Mucosa of stomach (tissue), 1 donor: ENCODE measurements around the gene APOBEC3C.
A peak's percentile ranks its signal among the peaks of the same experiment; 100 is the strongest.

Experiments
- H3K27me3 ChIP-seq: one replicate; pipeline ENCODE4 v1.7.0; 2013; ENCODE audit warnings: mild to moderate bottlenecking, low read length; ENCODE audit not compliant: control insufficient read depth, insufficient read depth
- H3K36me3 ChIP-seq: one replicate; pipeline ENCODE4 v1.7.0; 2013; ENCODE audit warnings: low read length; ENCODE audit not compliant: control insufficient read depth, insufficient read depth
- H3K4me1 ChIP-seq: one replicate; pipeline ENCODE4 v1.7.0; 2013; ENCODE audit warnings: mild to moderate bottlenecking, low read length; ENCODE audit not compliant: control insufficient read depth, insufficient read depth
- H3K4me3 ChIP-seq: one replicate; pipeline ENCODE4 v1.7.0; 2013; ENCODE audit warnings: low read length
- H3K9ac ChIP-seq: one replicate; pipeline ENCODE4 v1.7.0; 2013; ENCODE audit warnings: mild to moderate bottlenecking, low read length, moderate library complexity
- H3K9me3 ChIP-seq: one replicate; pipeline ENCODE4 v1.7.0; 2013; ENCODE audit warnings: mild to moderate bottlenecking, low read length, moderate library complexity; ENCODE audit not compliant: control insufficient read depth
- donor health status: Pancreatic carcinoma.

The APOBEC3C gene

DNA sequence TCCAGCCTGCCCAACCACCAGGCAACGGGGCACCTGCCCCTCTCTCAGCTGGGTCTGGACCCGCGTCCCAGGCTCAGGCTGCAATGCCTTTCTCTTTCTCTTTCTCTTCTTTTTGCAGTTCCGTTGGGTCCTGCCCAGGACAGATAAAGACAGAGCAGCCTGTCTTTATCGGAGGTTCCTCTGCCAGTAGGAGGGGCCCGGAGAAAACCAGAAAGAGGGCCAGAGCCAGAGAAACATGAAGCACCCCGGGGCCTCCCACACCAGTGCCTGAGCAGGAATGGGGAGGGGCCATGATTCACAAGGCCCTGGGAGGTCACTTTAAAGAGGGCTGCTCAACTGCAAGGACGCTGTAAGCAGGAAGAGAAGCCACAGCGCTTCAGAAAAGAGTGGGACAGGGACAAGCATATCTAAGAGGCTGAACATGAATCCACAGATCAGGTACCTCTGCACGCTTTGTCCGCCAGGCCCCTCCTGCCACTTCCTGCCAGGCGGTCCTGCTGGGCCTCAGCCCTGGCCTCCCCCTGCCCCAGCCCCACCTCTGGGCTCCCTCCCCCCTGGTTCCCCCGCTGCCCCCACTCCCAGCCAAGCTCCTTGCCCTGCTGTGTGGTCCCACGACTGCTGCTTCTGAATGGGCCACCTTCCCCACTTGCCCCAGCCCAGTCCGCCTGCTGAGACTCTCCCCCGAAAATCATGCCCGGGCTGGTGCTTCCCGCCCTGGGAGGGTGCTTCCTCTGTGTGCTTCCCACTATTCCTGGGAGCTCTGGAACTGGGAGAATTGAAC, at the start of gene APOBEC3C:
Gene APOBEC3C (plus strand): TSS at position 316 of the 781 bp plus-strand sequence. CDS start 106 bp downstream, at position 422.
- H3K27me3 ChIP-seq = no peaks in the 10 kb centered on the region
- H3K4me1 ChIP-seq = peaks cover 4% of the 10 kb centered on the region
- H3K9ac ChIP-seq = peak within 1 kb of the TSS; percentile 75
- no peaks in the 10 kb centered on the region for H3K36me3 ChIP-seq
- H3K9me3 ChIP-seq = no peaks in the 10 kb centered on the region
- H3K4me3 ChIP-seq = peak within 1 kb of the TSS; percentile 67

DNA sequence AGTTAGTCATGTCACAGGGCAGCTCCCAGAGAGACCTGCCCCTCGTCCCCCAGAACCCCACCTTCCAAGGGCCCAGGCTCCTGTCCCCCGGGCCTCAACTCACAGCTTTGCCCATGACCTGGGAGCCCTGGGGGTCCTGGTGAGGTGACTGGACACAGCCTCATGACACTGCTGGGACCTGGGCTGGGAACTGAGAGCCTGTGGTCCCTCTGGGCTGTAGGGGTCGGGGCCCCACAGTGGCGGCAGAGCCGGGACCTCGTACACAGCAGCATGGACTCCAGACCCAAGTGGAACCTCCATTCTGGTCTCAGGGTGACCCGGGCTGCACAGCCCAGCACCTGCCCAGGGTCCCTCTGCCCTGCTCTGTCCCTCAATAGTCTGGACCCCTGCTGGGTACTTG, 49.8 kb upstream of the APOBEC3C start:
- H3K4me3 ChIP-seq = no peak overlapping the region
- no peaks in the 10 kb centered on the region for H3K9me3 ChIP-seq
- H3K36me3 ChIP-seq = no peaks in the 10 kb centered on the region
- H3K4me1 ChIP-seq = peaks cover 18% of the 10 kb centered on the region
- no peak overlapping the region for H3K9ac ChIP-seq
- H3K27me3 ChIP-seq = peaks cover 2% of the 10 kb centered on the region

DNA sequence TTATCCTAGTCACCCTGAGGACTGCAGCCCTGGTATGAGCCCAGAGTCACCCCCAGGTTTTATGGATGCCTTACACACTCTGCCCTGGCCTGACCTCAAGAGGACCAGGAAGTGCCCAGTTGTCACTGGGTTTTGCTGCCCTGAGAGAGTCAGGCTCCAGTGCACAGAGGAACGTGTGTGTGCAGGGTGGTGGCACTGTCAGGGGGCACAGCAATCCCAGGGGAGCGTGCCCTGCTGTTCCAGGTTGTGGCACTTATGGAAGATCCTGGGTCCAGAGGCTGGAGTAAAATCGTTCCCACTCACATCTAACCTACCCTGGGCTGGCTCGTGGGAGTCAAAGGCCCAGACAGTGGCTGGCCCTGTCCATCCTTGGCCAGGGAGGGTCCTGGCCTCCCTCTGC, 49.1 kb upstream of the APOBEC3C start:
- Histone ChIP-seq H3K4me1 (peaks cover 18% of the 10 kb centered on the region), H3K9ac (no peak overlapping the region), H3K4me3 (no peak overlapping the region)

DNA sequence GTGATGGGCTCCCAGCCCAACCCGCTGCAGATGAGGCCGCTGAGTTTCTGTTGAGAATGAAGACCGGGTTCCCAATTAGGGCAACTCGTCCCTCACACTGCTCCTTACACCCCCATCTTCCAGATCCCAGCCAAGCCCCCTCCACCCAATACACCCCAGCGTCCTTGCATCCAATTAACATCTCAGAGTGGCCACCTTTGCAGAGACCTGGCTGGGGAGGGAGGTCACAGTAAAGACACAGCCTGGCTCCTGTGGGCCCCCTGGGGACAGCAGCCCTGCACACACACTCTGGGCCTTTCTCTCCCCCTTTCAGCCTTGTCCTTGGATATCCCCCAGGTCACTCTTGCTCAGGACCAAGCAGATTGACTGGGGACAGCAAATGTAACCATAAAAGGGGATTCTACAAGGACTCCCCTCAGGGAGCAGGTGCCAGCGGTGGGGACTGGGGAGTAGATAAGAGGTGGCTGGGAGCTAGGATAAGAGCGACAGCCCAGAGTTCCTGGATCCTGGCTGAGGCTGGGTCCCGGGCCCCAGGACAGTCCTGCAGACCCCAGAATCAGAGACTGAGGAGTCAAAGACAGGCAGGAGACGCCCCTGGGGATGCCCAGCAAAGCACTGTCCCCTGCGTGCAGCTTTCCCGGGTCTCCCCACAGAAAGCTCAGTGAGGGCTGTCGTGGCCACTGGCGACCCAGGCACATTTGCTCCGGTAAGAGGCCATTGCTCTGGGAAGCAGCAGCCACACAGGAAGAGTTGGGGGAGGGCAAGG, 48.3 kb upstream of the APOBEC3C start:
- Histone ChIP-seq H3K4me3 (no peak overlapping the region), H3K9ac (no peak overlapping the region), H3K36me3 (no peaks in the 10 kb centered on the region), H3K27me3 (peaks cover 2% of the 10 kb centered on the region), H3K4me1 (peaks cover 18% of the 10 kb centered on the region), H3K9me3 (no peaks in the 10 kb centered on the region)

More for the DNA sequence above, 49.1 kb upstream of the APOBEC3C start:
- no peaks in the 10 kb centered on the region for H3K36me3 ChIP-seq
- H3K9me3 ChIP-seq = no peaks in the 10 kb centered on the region
- H3K27me3 ChIP-seq = peaks cover 2% of the 10 kb centered on the region

DNA sequence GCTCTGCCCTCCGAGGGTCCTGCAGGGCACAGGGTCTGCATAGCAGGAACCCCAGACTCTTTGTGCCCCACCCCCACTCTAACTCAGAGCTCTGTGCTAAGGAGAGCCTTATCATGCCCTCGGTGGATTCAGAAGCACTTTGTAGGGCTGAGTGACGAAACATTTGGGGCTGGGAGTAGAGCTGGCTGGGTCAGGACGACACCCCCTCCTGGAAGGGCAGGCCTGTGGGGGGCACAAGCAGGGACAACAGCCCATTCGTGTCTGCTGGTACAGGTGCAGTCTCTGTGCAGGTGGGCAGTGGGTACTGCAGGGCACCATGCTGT, 47.7 kb upstream of the APOBEC3C start:
- H3K4me3 ChIP-seq = no peak overlapping the region
- H3K36me3 ChIP-seq = no peaks in the 10 kb centered on the region
- no peaks in the 10 kb centered on the region for H3K9me3 ChIP-seq
- H3K4me1 ChIP-seq = peaks cover 18% of the 10 kb centered on the region
- H3K27me3 ChIP-seq = peaks cover 2% of the 10 kb centered on the region
- no peak overlapping the region for H3K9ac ChIP-seq

DNA sequence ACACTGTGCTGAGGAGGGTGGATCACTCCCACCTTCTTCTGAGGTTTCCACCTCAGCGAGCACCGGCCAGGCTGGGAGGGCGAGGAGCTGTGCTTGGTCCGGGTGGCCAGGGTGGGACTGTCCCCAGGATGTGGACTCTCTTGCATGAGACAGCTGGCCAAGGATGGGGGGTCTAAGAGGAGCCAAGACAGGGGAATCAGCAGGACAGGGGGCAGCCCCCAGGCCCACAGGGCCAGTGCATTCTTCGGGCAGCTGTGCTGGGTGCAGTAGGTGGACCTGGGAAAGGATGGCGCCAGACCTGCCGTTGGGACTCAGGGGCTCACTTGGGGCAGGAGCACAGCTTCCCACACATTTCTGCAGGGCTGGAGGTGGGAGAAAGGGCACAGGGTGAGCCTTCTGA, 47.1 kb upstream of the APOBEC3C start:
- Histone ChIP-seq H3K4me3 (no peak overlapping the region), H3K9me3 (no peaks in the 10 kb centered on the region), H3K27me3 (peaks cover 2% of the 10 kb centered on the region), H3K4me1 (peaks cover 18% of the 10 kb centered on the region), H3K9ac (no peak overlapping the region), H3K36me3 (no peaks in the 10 kb centered on the region)

DNA sequence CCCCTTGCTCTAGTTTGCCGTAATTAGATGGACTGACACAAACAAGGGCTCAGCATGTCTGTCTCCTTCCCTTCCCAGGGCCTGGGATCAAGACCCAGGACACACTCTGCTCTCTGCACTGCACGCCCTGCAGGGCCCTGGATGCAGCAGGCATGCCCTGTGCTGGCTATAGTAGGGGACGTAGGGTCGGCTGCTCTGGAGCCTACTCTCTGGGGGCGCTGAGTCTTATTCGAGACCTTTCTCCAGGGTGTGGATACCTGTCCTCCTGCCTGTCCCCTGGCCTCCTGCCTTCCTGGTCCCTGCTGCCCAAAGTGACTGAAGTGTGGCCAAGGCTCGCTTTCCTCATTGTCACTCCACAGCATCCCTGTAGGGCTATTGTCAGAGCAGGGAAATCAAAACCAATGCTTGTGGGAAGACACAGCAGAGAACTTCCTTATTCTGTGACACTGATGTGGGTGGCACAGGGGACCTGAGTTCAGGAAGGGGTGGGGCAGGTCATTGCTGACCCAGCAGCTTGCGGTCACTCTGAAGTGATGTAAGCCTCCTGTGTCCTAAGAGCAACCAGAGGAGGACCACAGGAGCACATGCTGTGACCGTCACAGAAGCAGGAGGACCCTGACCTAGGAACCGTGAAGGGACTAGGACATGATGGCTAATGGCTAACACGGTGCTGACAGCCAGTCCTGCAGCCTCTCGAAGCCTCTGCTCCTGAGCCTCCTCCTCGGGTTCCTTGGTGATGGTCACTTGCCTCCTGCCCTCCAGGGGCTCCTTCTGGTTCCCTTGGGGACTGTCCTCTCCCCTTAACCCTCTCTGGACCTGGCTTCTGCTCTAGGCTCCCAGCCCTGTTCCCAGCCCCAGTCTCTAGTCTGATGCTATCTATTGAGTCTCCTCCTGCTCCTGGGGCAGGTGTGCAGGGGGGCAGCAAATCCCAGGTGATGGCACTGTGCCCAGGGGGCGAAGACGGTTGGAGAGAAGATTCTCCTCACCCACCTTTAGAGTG, 46.3 kb upstream of the APOBEC3C start:
- Histone ChIP-seq H3K4me3 (no peak overlapping the region), H3K36me3 (no peaks in the 10 kb centered on the region), H3K4me1 (peaks cover 18% of the 10 kb centered on the region), H3K9ac (no peak overlapping the region), H3K9me3 (no peaks in the 10 kb centered on the region), H3K27me3 (peaks cover 2% of the 10 kb centered on the region)

DNA sequence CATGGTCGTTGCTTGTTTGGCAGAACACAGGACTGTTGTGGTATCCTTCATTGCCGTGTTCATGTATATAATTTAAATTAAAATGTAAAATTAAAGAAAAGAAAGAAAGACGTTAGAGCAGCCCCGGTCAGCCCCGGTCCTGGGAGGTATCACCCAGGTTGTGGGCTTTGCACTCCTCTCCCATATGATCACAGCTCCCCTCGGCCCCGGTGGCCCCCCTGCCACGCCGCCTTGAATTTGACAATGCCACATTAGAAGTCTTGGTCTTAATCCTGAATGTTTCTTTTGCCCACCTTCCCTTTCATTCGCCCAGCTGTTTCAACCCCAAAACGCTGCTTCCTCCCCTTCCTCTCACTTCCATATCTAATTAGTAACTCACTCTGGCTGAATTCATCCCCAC, 45.3 kb upstream of the APOBEC3C start:
- Histone ChIP-seq H3K4me1 (peaks cover 19% of the 10 kb centered on the region), H3K36me3 (no peaks in the 10 kb centered on the region), H3K27me3 (peaks cover 2% of the 10 kb centered on the region), H3K4me3 (no peak overlapping the region), H3K9me3 (no peaks in the 10 kb centered on the region), H3K9ac (no peak overlapping the region)

DNA sequence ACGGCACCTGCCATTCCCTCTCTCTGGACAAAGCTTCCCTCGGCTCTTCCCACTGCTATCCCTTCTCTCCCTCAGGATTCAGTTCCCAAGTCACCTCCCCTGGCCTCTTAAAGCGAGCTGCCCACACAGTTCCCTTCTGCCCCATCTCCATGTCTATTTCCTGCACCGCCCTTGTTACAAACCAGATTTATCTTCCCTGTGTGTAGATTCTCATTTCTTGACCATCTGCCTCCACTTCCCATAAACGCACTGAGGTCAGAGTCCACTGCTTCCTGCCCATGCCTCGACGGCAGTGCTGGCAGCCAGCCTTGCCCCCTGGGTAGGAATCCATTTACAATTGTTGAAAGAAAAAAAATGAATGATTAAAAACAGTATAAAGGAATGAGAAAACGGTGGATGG, 43.5 kb upstream of the APOBEC3C start:
- H3K4me1 ChIP-seq = peaks cover 6% of the 10 kb centered on the region
- H3K27me3 ChIP-seq = peaks cover 2% of the 10 kb centered on the region
- H3K9ac ChIP-seq = no peak overlapping the region
- H3K9me3 ChIP-seq = no peaks in the 10 kb centered on the region
- H3K36me3 ChIP-seq = no peaks in the 10 kb centered on the region
- no peak overlapping the region for H3K4me3 ChIP-seq

DNA sequence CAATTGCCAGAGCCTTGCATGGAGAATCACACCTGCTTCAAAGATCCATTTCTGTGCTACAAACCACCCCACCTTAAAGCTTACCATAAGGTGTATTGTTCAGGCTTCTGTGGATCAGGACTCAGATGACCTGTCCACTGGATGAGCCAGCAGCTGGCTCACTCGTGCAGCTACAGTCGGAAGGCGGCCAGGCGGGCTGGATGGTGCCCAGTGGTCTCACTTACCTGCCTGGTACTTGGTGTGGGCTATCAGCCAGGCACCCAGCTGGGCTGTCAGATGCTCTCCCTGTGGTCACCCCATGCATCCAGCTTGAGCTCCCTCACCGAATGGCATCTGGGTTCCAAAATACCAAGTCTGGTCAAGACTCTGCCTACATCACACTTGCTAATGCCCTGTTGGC, 42.9 kb upstream of the APOBEC3C start:
- peaks cover 2% of the 10 kb centered on the region for H3K27me3 ChIP-seq
- no peak overlapping the region for H3K9ac ChIP-seq
- H3K4me1 ChIP-seq = peaks cover 6% of the 10 kb centered on the region

DNA sequence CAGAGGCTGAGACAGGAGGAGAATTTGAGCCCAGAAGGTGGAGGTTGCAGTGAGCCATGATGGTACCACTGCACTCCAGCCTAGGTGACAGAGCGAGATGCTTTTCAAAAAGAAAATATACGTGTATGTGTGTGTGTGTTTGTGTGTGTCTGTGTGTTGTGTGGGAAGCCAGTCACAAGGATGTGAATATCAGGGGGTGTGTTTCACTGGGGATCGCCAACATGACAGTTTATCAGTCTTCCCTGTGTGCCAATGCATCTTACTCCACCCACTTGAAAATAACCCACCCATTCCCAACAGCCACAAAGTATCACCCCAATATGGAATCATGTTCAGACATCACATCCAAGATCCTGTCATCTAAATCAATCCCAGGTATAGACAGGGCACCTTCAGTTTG, 42.3 kb upstream of the APOBEC3C start:
- Histone ChIP-seq H3K27me3 (peaks cover 2% of the 10 kb centered on the region), H3K9ac (no peak overlapping the region)

More for the DNA sequence above, 42.9 kb upstream of the APOBEC3C start:
- Histone ChIP-seq H3K4me3 (no peak overlapping the region), H3K36me3 (no peaks in the 10 kb centered on the region), H3K9me3 (no peaks in the 10 kb centered on the region)

More for the DNA sequence above, 42.3 kb upstream of the APOBEC3C start:
- Histone ChIP-seq H3K4me1 (peaks cover 6% of the 10 kb centered on the region), H3K4me3 (no peak overlapping the region), H3K9me3 (no peaks in the 10 kb centered on the region), H3K36me3 (no peaks in the 10 kb centered on the region)
